ENCODE data around the gene PPP1R13B. TPM values are rescaled to one million over a fixed set of nuclear protein-coding genes. Genes with fewer than 3 reads are reported as not detected.

The PPP1R13B gene
- total RNA-seq, 1 donor from 2014 or later: 14.7 TPM

GRCh38 chr14:103715052-103716000 lies 132.0 kb downstream of the PPP1R13B start, which contains the start of the genes XRCC3 and ZFYVE21:
Gene XRCC3, minus strand, starts transcription at chr14:103715451. Its CDS starts 4,364 bp downstream, at chr14:103711087.
Gene ZFYVE21, plus strand, starts transcription at chr14:103715810. Its CDS starts 32 bp downstream, at chr14:103715842.
- peak; percentile 100 for DNase-seq (ENCODE audit: low read depth in 2 of 2)

GRCh38 chr14:103714063-103714724 lies 133.2 kb downstream of the PPP1R13B start:
- no peak for DNase-seq (ENCODE audit: low read depth in 2 of 2)

- DNase-seq (ENCODE audit: low read depth in 2 of 2): no peak
Measured at GRCh38 chr14:103713304-103714062, 133.9 kb downstream of the PPP1R13B start.

- no peak for DNase-seq (ENCODE audit: low read depth in 2 of 2)
Measured at GRCh38 chr14:103712633-103713247, 134.6 kb downstream of the PPP1R13B start.

GRCh38 chr14:103711516-103712431 lies 135.6 kb downstream of the PPP1R13B start:
- DNase-seq (ENCODE audit: low read depth in 2 of 2): peak; percentile 28 to 52

GRCh38 chr14:103710771-103711377 lies 136.5 kb downstream of the PPP1R13B start:
- peak in 1 of 2 donors; percentile 21 for DNase-seq (ENCODE audit: low read depth in 2 of 2)

- no peak for DNase-seq (ENCODE audit: low read depth in 2 of 2)
Measured at GRCh38 chr14:103709814-103710213, 137.6 kb downstream of the PPP1R13B start.

GRCh38 chr14:103708750-103709187 lies 138.6 kb downstream of the PPP1R13B start:
- no peak for DNase-seq (ENCODE audit: low read depth in 2 of 2)

GRCh38 chr14:103707329-103708263 lies 139.8 kb downstream of the PPP1R13B start:
- no peak for DNase-seq (ENCODE audit: low read depth in 2 of 2)

- no peak for DNase-seq (ENCODE audit: low read depth in 2 of 2)
Measured at GRCh38 chr14:103706551-103707328, 140.6 kb downstream of the PPP1R13B start.

- no peak for DNase-seq (ENCODE audit: low read depth in 2 of 2)
Measured at GRCh38 chr14:103705504-103706284, 141.7 kb downstream of the PPP1R13B start.

GRCh38 chr14:103705118-103705503 lies 142.3 kb downstream of the PPP1R13B start:
- peak; percentile 89 to 96 for DNase-seq (ENCODE audit: low read depth in 2 of 2)

GRCh38 chr14:103704708-103705107 lies 142.7 kb downstream of the PPP1R13B start:
- DNase-seq (ENCODE audit: low read depth in 2 of 2): peak; percentile 36 to 80

- DNase-seq (ENCODE audit: low read depth in 2 of 2): peak; percentile 61 to 92
Measured at GRCh38 chr14:103703433-103704385, 143.7 kb downstream of the PPP1R13B start.
